Upper lobe of left lung (tissue), 6 donors: Measurements from ENCODE around the gene HMGN2. TPM values are rescaled to one million over a fixed set of nuclear protein-coding genes. Genes with fewer than 3 reads are reported as not detected.

Experiments used
- ATAC-seq, 2 donors: fragments of 200-7000 bp; cut with Tn5 transposase; one replicate each; pipeline ENCODE4 v1.9.1; 2022; ENCODE audit warnings: mild to moderate bottlenecking in 2 of 2, moderate library complexity in 2 of 2; ENCODE audit not compliant: low FRiP score in 2 of 2
- DNase-seq, 2 donors: peaks; one replicate each; pipeline ENCODE4 v3.0.0-alpha.2; 2019 to 2020
- H3K27ac ChIP-seq, 4 donors: fragments of 200-600 bp; sonication (generic); one replicate each; pipeline ENCODE4 v1.5.1; 2016 to 2019
- H3K27me3 ChIP-seq, 4 donors: fragments of 200-600 bp; sonication (generic); one replicate each; pipeline ENCODE4 v1.5.1; 2017 to 2019
- H3K36me3 ChIP-seq, 4 donors: fragments of 200-600 bp; sonication (generic); one replicate each; pipeline ENCODE4 v1.5.1; 2016 to 2019
- H3K4me1 ChIP-seq, 4 donors: fragments of 200-600 bp; sonication (generic); one replicate each; pipeline ENCODE4 v1.5.1; 2018 to 2019
- H3K4me3 ChIP-seq, 4 donors: fragments of 200-600 bp; sonication (generic); one replicate each; pipeline ENCODE4 v1.5.1; 2017 to 2019; ENCODE audit warnings: mild to moderate bottlenecking in 2 of 4, moderate library complexity in 1 of 4
- H3K9me3 ChIP-seq, 4 donors: fragments of 200-600 bp; sonication (generic); one replicate each; pipeline ENCODE4 v1.5.1; 2018 to 2019
- EP300 ChIP-seq, 4 donors: sonication (generic); formaldehyde crosslinking; IDR thresholded peaks; one replicate each; pipeline ENCODE4 v1.5.1; 2017; ENCODE audit warnings: antibody characterized with exemption in 4 of 4, control low read depth in 2 of 4
- POLR2A ChIP-seq, 4 donors: fragments of 450-650 bp; IDR thresholded peaks; one replicate each; pipeline ENCODE4 v1.5.1; 2016 to 2017; ENCODE audit warnings: antibody characterized with exemption in 4 of 4, mild to moderate bottlenecking in 2 of 4
- POLR2AphosphoS5 ChIP-seq, 2 donors: sonication (generic); formaldehyde crosslinking; IDR thresholded peaks; one replicate each; pipeline ENCODE4 v1.5.1; 2017; ENCODE audit warnings: antibody characterized with exemption in 2 of 2
- WGBS, 2 donors: methylation state at CpG; one replicate each; pipeline ENCODE4 v1.1.5; 2017 to 2018; 5-methylcytosine and 5-hydroxymethylcytosine counted together
- total RNA-seq, 6 donors: library from RNA; depleted of rRNA in 4 of 6; stranded (reverse); fragments of >200 nt in 4 of 6; gene quantifications; one replicate each; pipeline versions ENCODE4 v1.1.0 to v1.2.1, GENCODE V29; 2016 to 2021
- TF ChIP-seq, protein P1 (sequence below), 6 experiments: fragments of 450-650 bp in 4 of 6; fragments of 200-600 bp in 2 of 6; sonication (generic) in 2 of 6; IDR thresholded peaks; one replicate each; pipeline ENCODE4 v1.5.1; 2016 to 2019; ENCODE audit warnings: antibody characterized with exemption in 6 of 6
- donor health status: DM: no; HTN: no; CAD: no; lungs with moderate emphysema.
- donor health status: DM: no; HTN: yes; CAD: no; lungs with severe emphysema.

The HMGN2 gene
- total RNA-seq, result 100 to 1,000 TPM; 166 to 378 (median 267) TPM

DNA sequence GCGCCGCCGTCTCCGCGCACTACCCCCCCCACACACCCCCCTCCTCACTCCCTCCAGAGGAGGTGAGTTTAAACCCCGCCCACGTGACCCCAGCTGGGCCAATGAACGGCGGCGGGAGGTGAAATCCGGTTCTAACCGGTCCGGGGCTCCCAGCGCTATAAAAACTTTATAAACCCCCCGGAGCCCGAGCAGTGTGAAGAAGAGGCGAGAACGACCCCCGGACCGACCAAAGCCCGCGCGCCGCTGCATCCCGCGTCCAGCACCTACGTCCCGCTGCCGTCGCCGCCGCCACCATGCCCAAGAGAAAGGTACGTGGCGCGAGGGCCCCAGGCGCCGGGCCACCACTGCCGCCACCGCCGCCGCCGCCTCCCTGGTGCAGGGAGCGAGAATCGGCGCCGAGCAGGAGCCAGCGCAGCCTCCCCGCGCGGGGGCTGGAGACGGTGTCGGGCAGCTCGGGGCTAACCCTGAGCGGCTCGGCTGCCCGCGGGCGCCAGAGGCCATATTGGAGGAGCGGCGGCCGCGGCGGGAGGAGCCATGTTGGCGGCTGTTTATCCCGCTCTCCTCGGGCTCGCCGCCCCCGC, at the start of gene HMGN2:
TSS of gene HMGN2 (plus strand) at position 121 of the 581 bp plus-strand sequence. CDS start at position 294, 173 bp downstream.
- peak; percentile 86 to 96 for DNase-seq
- Histone ChIP-seq H3K36me3 (peaks cover 11 to 51% (median 36%) of the 10 kb centered on the region in 4 donors), H3K9me3 (no peaks in the 10 kb centered on the region), H3K4me1 (peaks cover 19 to 43% (median 30%) of the 10 kb centered on the region in 4 donors), H3K27ac (peak within 1 kb of the TSS; percentile 96 to 100 (median 99)), H3K4me3 (peak within 1 kb of the TSS; percentile 61 to 99 (median 95)), H3K27me3 (no peaks in the 10 kb centered on the region)
- WGBS, 2 donors, result 2% methylated on average over 21 of the region's 69 CpGs; no CpG with 5 or more reads in 1 of the 2 donors
- TF ChIP-seq EP300 (IDR thresholded peaks at IDR 0.05), result no peak
- TF ChIP-seq, protein P1, sequence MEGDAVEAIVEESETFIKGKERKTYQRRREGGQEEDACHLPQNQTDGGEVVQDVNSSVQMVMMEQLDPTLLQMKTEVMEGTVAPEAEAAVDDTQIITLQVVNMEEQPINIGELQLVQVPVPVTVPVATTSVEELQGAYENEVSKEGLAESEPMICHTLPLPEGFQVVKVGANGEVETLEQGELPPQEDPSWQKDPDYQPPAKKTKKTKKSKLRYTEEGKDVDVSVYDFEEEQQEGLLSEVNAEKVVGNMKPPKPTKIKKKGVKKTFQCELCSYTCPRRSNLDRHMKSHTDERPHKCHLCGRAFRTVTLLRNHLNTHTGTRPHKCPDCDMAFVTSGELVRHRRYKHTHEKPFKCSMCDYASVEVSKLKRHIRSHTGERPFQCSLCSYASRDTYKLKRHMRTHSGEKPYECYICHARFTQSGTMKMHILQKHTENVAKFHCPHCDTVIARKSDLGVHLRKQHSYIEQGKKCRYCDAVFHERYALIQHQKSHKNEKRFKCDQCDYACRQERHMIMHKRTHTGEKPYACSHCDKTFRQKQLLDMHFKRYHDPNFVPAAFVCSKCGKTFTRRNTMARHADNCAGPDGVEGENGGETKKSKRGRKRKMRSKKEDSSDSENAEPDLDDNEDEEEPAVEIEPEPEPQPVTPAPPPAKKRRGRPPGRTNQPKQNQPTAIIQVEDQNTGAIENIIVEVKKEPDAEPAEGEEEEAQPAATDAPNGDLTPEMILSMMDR (IDR thresholded peaks at IDR 0.05), result peak in 1 of 6 experiments; percentile 19
- peak in 1 of 2 donors; percentile 41 for TF ChIP-seq POLR2AphosphoS5 (IDR thresholded peaks at IDR 0.05)
- TF ChIP-seq POLR2A (IDR thresholded peaks at IDR 0.05), result peak in 3 of 4 donors; percentile 52 to 71 (median 60)
- ATAC-seq, result peak; percentile 86 to 91

DNA sequence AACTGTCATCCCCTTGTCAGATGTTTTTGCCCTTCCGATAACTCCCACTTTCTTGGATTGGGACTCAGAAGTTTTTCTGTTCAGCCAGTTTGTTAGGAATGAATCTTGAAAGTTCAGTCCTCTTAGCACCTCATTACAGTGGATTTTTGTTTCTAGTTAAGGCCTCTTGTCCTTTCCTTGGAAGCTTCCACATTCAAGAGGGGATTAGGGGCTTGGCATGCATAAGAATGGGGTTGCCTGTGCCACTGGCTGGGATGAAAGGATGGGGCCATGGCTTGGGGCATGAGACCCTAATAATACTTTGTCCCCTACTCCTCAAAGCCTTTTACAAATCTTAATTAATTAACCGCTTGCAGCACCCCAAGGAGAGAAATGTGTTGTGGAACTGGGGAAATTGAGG, 42.5 kb upstream of the HMGN2 start:
- Histone ChIP-seq H3K4me1 (peaks cover 18 to 30% (median 21%) of the 10 kb centered on the region in 4 donors), H3K27me3 (no peaks in the 10 kb centered on the region), H3K36me3 (no peaks in the 10 kb centered on the region), H3K4me3 (no peak overlapping the region), H3K9me3 (no peaks in the 10 kb centered on the region), H3K27ac (no peak overlapping the region)
- DNase-seq, result no peak
- WGBS, 2 donors, result 77 to 81% methylated on average over 2 of the region's 2 CpGs
- no peak for ATAC-seq
- TF ChIP-seq, protein P1 (IDR thresholded peaks at IDR 0.05), result no peak
- TF ChIP-seq EP300 (IDR thresholded peaks at IDR 0.05) (no peak), POLR2A (IDR thresholded peaks at IDR 0.05) (no peak), POLR2AphosphoS5 (IDR thresholded peaks at IDR 0.05) (no peak)

DNA sequence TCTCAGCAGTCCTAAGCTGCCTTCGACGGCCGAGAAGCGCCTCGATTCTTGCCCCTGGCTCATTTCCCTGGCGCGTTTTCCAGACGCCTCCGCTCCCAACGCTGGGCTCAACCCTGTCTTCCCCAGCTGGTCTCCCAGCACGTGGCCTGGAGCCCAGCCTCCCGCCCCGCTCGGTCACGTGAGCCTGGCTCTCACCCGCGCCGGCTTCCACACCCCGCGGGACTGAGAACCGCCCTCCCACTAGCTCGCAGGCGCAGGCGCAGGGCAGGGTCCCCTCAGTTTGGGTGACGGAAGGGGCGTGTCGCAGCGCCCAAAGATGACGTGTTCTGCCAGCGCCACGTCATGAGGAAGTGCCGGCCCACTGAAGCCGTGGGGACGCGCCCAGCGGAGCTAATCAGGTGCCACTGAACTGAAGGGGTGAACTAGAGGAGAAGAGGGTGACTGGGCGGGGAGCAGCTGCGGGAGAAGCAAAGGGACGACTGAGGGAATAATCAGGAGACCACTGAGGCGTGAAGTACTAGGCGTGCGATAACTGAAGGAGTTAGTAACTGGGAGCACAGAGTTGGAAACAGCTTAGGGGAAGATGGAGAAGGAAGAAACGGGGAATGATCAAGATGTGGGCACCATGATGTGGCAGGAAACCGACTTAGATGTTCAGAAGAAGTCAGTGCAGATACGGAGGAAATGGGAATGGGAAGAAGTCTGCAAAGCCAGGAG, 40.1 kb upstream of the HMGN2 start, which contains the start of gene DHDDS:
TSS of gene DHDDS (plus strand) at position 343 of the 717 bp plus-strand sequence. CDS start 625 bp downstream, outside the sequence.
- peak within 1 kb of the TSS; percentile 59 to 83 (median 78) for H3K27ac ChIP-seq
- 0 to 1% methylated on average over 24 to 44 of the region's 45 CpGs for WGBS, 2 donors
- peak; percentile 98 to 99 for DNase-seq
- H3K36me3 ChIP-seq, result peaks cover 8 to 17% (median 11%) of the 10 kb centered on the region in 4 donors
- peak within 1 kb of the TSS; percentile 29 to 67 (median 58) for H3K4me3 ChIP-seq
- peaks cover 18 to 30% (median 21%) of the 10 kb centered on the region in 4 donors for H3K4me1 ChIP-seq
- no peaks in the 10 kb centered on the region for H3K27me3 ChIP-seq
- TF ChIP-seq POLR2A (IDR thresholded peaks at IDR 0.05), result peak in 3 of 4 donors; percentile 42 to 91 (median 73)
- TF ChIP-seq EP300 (IDR thresholded peaks at IDR 0.05), result peak in 1 of 4 donors; percentile 60
- peak; percentile 90 to 96 for TF ChIP-seq POLR2AphosphoS5 (IDR thresholded peaks at IDR 0.05)
- TF ChIP-seq, protein P1 (IDR thresholded peaks at IDR 0.05), result peak in 2 of 6 experiments; percentile 16 to 40
- no peaks in the 10 kb centered on the region for H3K9me3 ChIP-seq
- peak; percentile 99 to 100 for ATAC-seq

DNA sequence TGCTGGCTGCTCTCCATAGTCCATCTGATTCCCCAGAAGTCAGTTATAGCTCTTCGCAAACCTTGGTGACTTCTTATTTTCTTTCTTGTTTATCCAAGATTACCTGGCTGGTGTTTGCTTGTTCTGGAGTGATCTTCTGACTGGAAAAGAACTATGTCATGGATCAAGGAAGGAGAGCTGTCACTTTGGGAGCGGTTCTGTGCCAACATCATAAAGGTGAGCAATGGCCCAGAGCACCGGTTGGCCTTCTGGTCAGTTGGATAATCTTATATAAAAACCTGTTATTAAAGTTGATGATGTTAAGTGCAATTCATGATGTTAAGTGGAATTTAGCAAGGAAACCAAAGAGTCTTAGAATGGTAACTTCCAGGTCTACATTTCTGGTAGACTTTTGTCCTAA, 39.4 kb upstream of the HMGN2 start:
- ATAC-seq (no peak), DNase-seq (no peak)
- Histone ChIP-seq H3K27ac (peak overlapping the region; percentile 59 to 83 (median 78)), H3K9me3 (no peaks in the 10 kb centered on the region), H3K4me1 (peaks cover 18 to 30% (median 21%) of the 10 kb centered on the region in 4 donors), H3K36me3 (peaks cover 9 to 23% (median 16%) of the 10 kb centered on the region in 4 donors), H3K4me3 (peak overlapping the region; percentile 29 to 67 (median 58)), H3K27me3 (no peaks in the 10 kb centered on the region)
- 43 to 63% methylated on average over 3 of the region's 3 CpGs for WGBS, 2 donors
- TF ChIP-seq EP300 (IDR thresholded peaks at IDR 0.05) (no peak), POLR2A (IDR thresholded peaks at IDR 0.05) (no peak), POLR2AphosphoS5 (IDR thresholded peaks at IDR 0.05) (no peak)
- TF ChIP-seq, protein P1 (IDR thresholded peaks at IDR 0.05), result no peak
